ENCODE results near the gene SMCHD1. TPM values are rescaled to one million over a fixed set of nuclear protein-coding genes. Genes with fewer than 3 reads are reported as not detected.

Gene SMCHD1
- total RNA-seq, 1 experiment from 2014 or later, result 33.0 TPM

- DNase-seq (ENCODE audit: low spot score), result no peak
- Mint-ChIP-seq H3K27me3 (ENCODE audit: low read depth) (no peaks in the 10 kb centered on the region), H3K4me1 (peaks cover 7% of the 10 kb centered on the region), H3K36me3 (0 out of 2 replicates have a peak, but pooled peaks cover 7% of the 10 kb centered on the region), H3K9me3 (peaks cover 16% of the 10 kb centered on the region), H3K27ac (no peak overlapping the region), H3K4me3 (no peak overlapping the region)
- ChIA-PET CTCF (no interaction called here), POLR2A (no interaction called here)
- ATAC-seq, result no peak
- TF ChIP-seq PRDM15 (CRISPR knock-in tag; IDR thresholded peaks at IDR 0.05) (no peak), PRRX2 (CRISPR knock-in tag; IDR thresholded peaks at IDR 0.05) (no peak), GRHL2 (CRISPR knock-in tag; IDR thresholded peaks at IDR 0.05; ENCODE audit: insufficient replicate concordance, severe bottlenecking) (no peak), CREB1 (CRISPR knock-in tag; IDR thresholded peaks at IDR 0.05) (no peak), HMGA2 (CRISPR knock-in tag; IDR thresholded peaks at IDR 0.05) (no peak), SMAD3 (CRISPR knock-in tag; IDR thresholded peaks at IDR 0.05; ENCODE audit: borderline replicate concordance) (no peak), ARID4B (CRISPR knock-in tag; IDR thresholded peaks at IDR 0.05; ENCODE audit: borderline replicate concordance) (no peak), USF2 (CRISPR knock-in tag; IDR thresholded peaks at IDR 0.05) (no peak), GTF2I (CRISPR knock-in tag; conservative IDR thresholded peaks at IDR 0.05) (no peak), ZNF317 (CRISPR knock-in tag; IDR thresholded peaks at IDR 0.05; ENCODE audit: borderline replicate concordance, low read depth) (no peak), E2F5 (CRISPR knock-in tag; IDR thresholded peaks at IDR 0.05) (no peak), NFYB (CRISPR knock-in tag; conservative IDR thresholded peaks at IDR 0.05; ENCODE audit: low read depth) (no peak), PREB (CRISPR knock-in tag; IDR thresholded peaks at IDR 0.05; ENCODE audit: borderline replicate concordance) (no peak), ZNF121 (CRISPR knock-in tag; IDR thresholded peaks at IDR 0.05) (no peak)
These were observed 166.8 kb downstream of the SMCHD1 start for GRCh38 chr18:2822213-2822921.
